ENCODE measurements around the gene C2CD2L. TPM values are rescaled to one million over a fixed set of nuclear protein-coding genes. Genes with fewer than 3 reads are reported as not detected.
"Not testable (repeated sequence)": the region's sequence is repeated elsewhere in the genome, so short reads cannot be mapped to it uniquely, and the experiment has no call there.

Gene C2CD2L
- total RNA-seq, 1 experiment from 2014 or later, result 7.0 TPM

- H3K4me3 ChIP-seq (ENCODE audit: insufficient read depth, low read depth, low read length); H3K27me3 ChIP-seq (ENCODE audit: control insufficient read depth, insufficient read depth, low read length); H3K36me3 ChIP-seq (replicated peaks; ENCODE audit: control insufficient read depth, insufficient read depth, low read length); DNase-seq: not testable (repeated sequence)
Measured at GRCh38 chr11:119103161-119103664, 3.9 kb upstream of the C2CD2L start.

- Histone ChIP-seq H3K4me3 (ENCODE audit: insufficient read depth, low read depth, low read length) (no peak overlapping the region), H3K36me3 (replicated peaks; ENCODE audit: control insufficient read depth, insufficient read depth, low read length) (peaks cover 4% of the 10 kb centered on the region; the same call in 1 of the 2 replicates), H3K27me3 (ENCODE audit: control insufficient read depth, insufficient read depth, low read length) (peaks cover 15% of the 10 kb centered on the region)
- no peak for DNase-seq
Measured at GRCh38 chr11:119103793-119104192, 3.4 kb upstream of the C2CD2L start.

- DNase-seq, result peak; percentile 81
- Histone ChIP-seq H3K27me3 (ENCODE audit: control insufficient read depth, insufficient read depth, low read length) (peaks cover 15% of the 10 kb centered on the region), H3K4me3 (ENCODE audit: insufficient read depth, low read depth, low read length) (peak overlapping the region; percentile 74), H3K36me3 (replicated peaks; ENCODE audit: control insufficient read depth, insufficient read depth, low read length) (no peaks in the 10 kb centered on the region)
Measured at GRCh38 chr11:119107538-119108145, 498 bp downstream of the C2CD2L start.

DNA sequence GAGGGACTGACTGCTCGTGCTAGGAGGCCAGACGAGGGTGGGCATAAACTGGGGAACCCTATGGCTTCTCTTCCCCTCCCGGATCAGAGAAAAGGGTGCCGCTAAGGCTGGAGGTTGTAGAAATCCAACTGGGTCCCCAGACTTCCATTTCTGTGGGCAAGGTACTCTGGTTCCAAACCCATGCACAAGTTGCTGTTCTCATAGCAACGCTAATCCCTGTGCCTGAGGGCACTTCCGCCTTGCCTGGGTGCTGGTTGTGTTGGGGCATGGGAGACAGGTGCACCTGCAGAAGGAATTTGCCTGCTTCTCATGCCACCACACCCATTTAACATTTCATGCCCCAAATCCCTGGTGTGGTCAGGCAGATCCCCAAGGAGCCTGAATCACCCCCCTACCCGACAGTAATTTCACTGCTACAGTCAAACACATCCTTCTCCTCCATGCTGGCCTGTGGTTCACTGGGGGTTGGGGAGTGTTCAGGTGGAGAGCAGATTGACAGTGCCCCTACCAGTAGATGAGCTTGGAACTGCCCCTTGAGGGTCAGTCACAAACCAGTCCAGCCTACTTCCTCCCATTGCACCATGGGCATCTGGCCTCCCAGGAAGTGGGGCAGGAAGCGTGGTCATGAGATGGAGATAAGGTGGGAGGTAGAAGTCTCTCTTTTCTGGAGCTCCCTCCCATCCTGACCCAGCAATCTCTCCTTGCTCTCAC, 1.2 kb downstream of the C2CD2L start:
- H3K4me3 ChIP-seq (ENCODE audit: insufficient read depth, low read depth, low read length), result peak overlapping the region; percentile 74
- DNase-seq, result peak; percentile 70
- H3K36me3 ChIP-seq (replicated peaks; ENCODE audit: control insufficient read depth, insufficient read depth, low read length), result no peaks in the 10 kb centered on the region
- peaks cover 15% of the 10 kb centered on the region for H3K27me3 ChIP-seq (ENCODE audit: control insufficient read depth, insufficient read depth, low read length)

DNA sequence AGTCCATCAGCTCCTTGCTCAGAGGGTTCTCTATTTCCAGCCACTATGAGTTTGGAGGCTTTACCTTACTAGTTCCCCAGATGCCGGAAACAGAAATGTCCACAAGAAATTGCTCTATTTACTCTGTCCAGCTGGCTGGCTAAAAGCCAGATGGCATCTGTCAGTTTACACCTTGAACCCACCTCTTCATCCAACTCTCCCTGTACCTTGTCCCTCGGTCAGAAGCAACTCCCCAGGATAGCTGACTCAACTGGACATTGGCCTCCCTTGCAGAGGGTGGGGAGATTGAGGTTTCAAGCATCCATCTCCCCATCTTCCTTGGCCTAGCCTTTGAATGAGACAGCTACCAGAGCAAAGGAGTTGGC, 1.7 kb downstream of the C2CD2L start:
- Histone ChIP-seq H3K4me3 (ENCODE audit: insufficient read depth, low read depth, low read length) (no peak overlapping the region), H3K36me3 (replicated peaks; ENCODE audit: control insufficient read depth, insufficient read depth, low read length) (0 out of 2 replicates have a peak, but pooled peaks cover 2% of the 10 kb centered on the region), H3K27me3 (ENCODE audit: control insufficient read depth, insufficient read depth, low read length) (peaks cover 15% of the 10 kb centered on the region)
- DNase-seq, result no peak

DNA sequence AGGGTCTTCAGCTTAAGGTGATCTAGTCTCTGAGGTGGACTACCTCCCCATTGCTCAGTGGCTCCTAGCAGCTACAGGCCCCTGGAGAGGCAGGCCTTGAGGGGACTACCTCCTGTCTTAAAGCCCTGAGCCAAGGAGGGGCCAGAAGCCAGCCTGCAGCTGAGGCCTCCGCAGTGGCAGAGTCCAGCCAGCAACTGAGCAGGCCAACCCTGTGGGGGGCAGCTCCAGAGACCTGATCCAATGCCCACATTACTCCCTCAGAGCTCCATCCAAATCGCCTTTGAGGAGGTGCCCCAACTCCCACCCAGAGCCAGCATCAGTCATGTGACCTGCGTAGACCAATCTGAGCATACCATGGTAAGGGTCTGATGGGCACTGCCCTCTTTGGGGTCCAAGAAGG, 2.7 kb downstream of the C2CD2L start:
- H3K4me3 ChIP-seq (ENCODE audit: insufficient read depth, low read depth, low read length), result no peak overlapping the region
- peak; percentile 37 for DNase-seq
- H3K36me3 ChIP-seq (replicated peaks; ENCODE audit: control insufficient read depth, insufficient read depth, low read length), result 0 out of 2 replicates have a peak, but pooled peaks cover 2% of the 10 kb centered on the region
- H3K27me3 ChIP-seq (ENCODE audit: control insufficient read depth, insufficient read depth, low read length), result peaks cover 15% of the 10 kb centered on the region

DNA sequence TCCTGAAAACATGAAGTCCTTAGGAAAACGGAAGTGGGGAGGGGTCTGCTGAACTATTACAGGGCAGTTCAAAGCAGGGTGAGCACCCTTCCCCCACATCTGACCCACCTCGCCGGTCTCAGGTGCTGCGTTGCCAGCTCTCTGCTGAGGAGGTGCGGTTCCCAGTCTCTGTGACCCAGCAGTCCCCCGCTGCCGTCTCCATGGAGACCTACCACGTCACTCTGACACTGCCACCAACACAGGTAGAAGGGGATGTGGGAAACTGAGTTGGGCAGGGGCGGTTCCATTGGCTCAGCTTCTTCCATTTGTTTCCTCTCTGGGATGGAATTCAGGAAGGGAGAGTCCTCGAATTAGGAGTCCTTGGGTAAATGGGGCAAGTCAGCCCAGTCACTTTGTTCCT, 3.3 kb downstream of the C2CD2L start:
- Histone ChIP-seq H3K4me3 (ENCODE audit: insufficient read depth, low read depth, low read length) (no peak overlapping the region), H3K36me3 (replicated peaks; ENCODE audit: control insufficient read depth, insufficient read depth, low read length) (0 out of 2 replicates have a peak, but pooled peaks cover 2% of the 10 kb centered on the region), H3K27me3 (ENCODE audit: control insufficient read depth, insufficient read depth, low read length) (peaks cover 15% of the 10 kb centered on the region)
- DNase-seq, result peak; percentile 52

GRCh38 chr11:119111361-119111925, 4.3 kb downstream of the C2CD2L start:
- no peak for DNase-seq
- 0 out of 2 replicates have a peak, but pooled peaks cover 2% of the 10 kb centered on the region for H3K36me3 ChIP-seq (replicated peaks; ENCODE audit: control insufficient read depth, insufficient read depth, low read length)
- H3K27me3 ChIP-seq (ENCODE audit: control insufficient read depth, insufficient read depth, low read length), result peaks cover 13% of the 10 kb centered on the region
- no peak overlapping the region for H3K4me3 ChIP-seq (ENCODE audit: insufficient read depth, low read depth, low read length)

- Histone ChIP-seq H3K4me3 (ENCODE audit: insufficient read depth, low read depth, low read length) (no peak overlapping the region), H3K27me3 (ENCODE audit: control insufficient read depth, insufficient read depth, low read length) (peaks cover 11% of the 10 kb centered on the region), H3K36me3 (replicated peaks; ENCODE audit: control insufficient read depth, insufficient read depth, low read length) (0 out of 2 replicates have a peak, but pooled peaks cover 2% of the 10 kb centered on the region)
- DNase-seq, result peak; percentile 30
Measured at GRCh38 chr11:119112314-119113020, 5.3 kb downstream of the C2CD2L start.

DNA sequence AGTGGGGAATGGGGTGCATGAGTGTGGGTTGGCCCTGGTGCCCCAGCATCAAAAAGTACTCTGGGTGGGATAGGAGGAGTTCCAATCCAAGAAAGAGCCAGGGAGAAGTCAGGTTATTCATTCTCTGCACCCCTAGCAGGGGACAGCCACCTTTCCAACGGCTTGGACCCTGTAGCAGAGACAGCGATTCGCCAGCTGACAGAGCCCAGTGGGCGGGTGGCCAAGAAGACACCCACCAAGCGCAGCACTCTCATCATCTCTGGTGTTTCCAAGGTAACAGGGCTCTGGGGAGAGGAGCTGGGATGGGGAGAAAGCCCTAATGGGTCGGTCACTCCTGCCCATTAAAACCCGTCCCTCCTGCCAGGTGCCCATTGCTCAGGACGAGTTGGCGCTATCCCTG, 6.6 kb downstream of the C2CD2L start:
- Histone ChIP-seq H3K27me3 (ENCODE audit: control insufficient read depth, insufficient read depth, low read length) (no peaks in the 10 kb centered on the region), H3K4me3 (ENCODE audit: insufficient read depth, low read depth, low read length) (no peak overlapping the region), H3K36me3 (replicated peaks; ENCODE audit: control insufficient read depth, insufficient read depth, low read length) (0 out of 2 replicates have a peak, but pooled peaks cover 2% of the 10 kb centered on the region)
- peak; percentile 22 for DNase-seq

DNA sequence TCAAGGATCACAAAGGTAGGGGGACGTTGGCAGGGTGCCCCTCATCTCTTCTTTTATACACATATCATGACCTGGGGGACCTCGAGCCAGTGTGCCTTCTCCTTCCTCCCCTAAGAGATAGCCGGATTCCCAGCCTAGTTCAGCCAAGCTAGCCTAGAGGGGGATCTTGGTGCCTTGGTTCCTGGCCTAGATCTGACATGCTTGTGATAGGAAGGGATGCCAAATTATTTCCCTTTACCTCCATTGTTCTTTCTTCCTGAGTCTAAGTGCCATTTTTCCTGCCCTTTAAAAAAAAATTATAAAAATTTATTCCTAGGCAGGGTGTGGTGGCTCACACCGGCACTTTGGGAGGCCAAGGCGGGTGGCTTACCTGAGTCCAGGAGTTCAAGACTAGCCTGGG, 7.2 kb downstream of the C2CD2L start:
- no peaks in the 10 kb centered on the region for H3K27me3 ChIP-seq (ENCODE audit: control insufficient read depth, insufficient read depth, low read length)
- no peak for DNase-seq
- no peak overlapping the region for H3K4me3 ChIP-seq (ENCODE audit: insufficient read depth, low read depth, low read length)
- 0 out of 2 replicates have a peak, but pooled peaks cover 2% of the 10 kb centered on the region for H3K36me3 ChIP-seq (replicated peaks; ENCODE audit: control insufficient read depth, insufficient read depth, low read length)

GRCh38 chr11:119115484-119116234, 8.5 kb downstream of the C2CD2L start:
- H3K4me3 ChIP-seq (ENCODE audit: insufficient read depth, low read depth, low read length), result no peak overlapping the region
- H3K27me3 ChIP-seq (ENCODE audit: control insufficient read depth, insufficient read depth, low read length), result no peaks in the 10 kb centered on the region
- peak; percentile 62 for DNase-seq
- 0 out of 2 replicates have a peak, but pooled peaks cover 2% of the 10 kb centered on the region for H3K36me3 ChIP-seq (replicated peaks; ENCODE audit: control insufficient read depth, insufficient read depth, low read length)

DNA sequence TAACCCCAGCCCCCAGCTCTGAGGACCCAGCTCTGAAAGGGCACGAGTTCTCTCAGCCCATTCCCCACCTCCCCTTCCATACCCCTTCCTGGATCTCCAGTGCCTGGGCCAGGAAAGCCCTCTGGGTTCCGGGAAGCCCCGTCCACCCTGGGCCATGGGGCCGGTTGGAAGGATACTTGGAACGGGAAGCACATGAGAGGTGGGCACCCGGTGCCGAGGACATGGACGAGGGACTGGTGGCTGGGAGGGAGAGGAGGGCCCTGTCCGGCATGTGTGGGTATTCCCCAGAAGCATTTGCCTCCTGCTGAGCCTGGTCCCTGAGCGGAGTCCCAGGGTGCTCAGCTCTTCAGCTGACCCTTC, 9.1 kb downstream of the C2CD2L start:
- no peaks in the 10 kb centered on the region for H3K27me3 ChIP-seq (ENCODE audit: control insufficient read depth, insufficient read depth, low read length)
- DNase-seq, result peak; percentile 48
- H3K4me3 ChIP-seq (ENCODE audit: insufficient read depth, low read depth, low read length), result no peak overlapping the region
- 0 out of 2 replicates have a peak, but pooled peaks cover 2% of the 10 kb centered on the region for H3K36me3 ChIP-seq (replicated peaks; ENCODE audit: control insufficient read depth, insufficient read depth, low read length)

- peak; percentile 47 for DNase-seq
- no peak overlapping the region for H3K4me3 ChIP-seq (ENCODE audit: insufficient read depth, low read depth, low read length)
- no peaks in the 10 kb centered on the region for H3K27me3 ChIP-seq (ENCODE audit: control insufficient read depth, insufficient read depth, low read length)
- H3K36me3 ChIP-seq (replicated peaks; ENCODE audit: control insufficient read depth, insufficient read depth, low read length), result 0 out of 2 replicates have a peak, but pooled peaks cover 2% of the 10 kb centered on the region
Measured at GRCh38 chr11:119116601-119117000, 9.5 kb downstream of the C2CD2L start.
